Mucosa of stomach (tissue), 1 donor: ENCODE data around the gene RTL5.

Source experiments
- H3K27me3 ChIP-seq: one replicate; pipeline ENCODE4 v1.7.0; 2013; ENCODE audit warnings: mild to moderate bottlenecking, low read length; ENCODE audit not compliant: control insufficient read depth, insufficient read depth
- H3K36me3 ChIP-seq: one replicate; pipeline ENCODE4 v1.7.0; 2013; ENCODE audit warnings: low read length; ENCODE audit not compliant: control insufficient read depth, insufficient read depth
- H3K4me1 ChIP-seq: one replicate; pipeline ENCODE4 v1.7.0; 2013; ENCODE audit warnings: mild to moderate bottlenecking, low read length; ENCODE audit not compliant: control insufficient read depth, insufficient read depth
- H3K4me3 ChIP-seq: one replicate; pipeline ENCODE4 v1.7.0; 2013; ENCODE audit warnings: low read length
- H3K9ac ChIP-seq: one replicate; pipeline ENCODE4 v1.7.0; 2013; ENCODE audit warnings: mild to moderate bottlenecking, low read length, moderate library complexity
- H3K9me3 ChIP-seq: one replicate; pipeline ENCODE4 v1.7.0; 2013; ENCODE audit warnings: mild to moderate bottlenecking, low read length, moderate library complexity; ENCODE audit not compliant: control insufficient read depth
- donor health status: Pancreatic carcinoma.

RTL5 gene

GRCh38 chrX:72142094-72142793, 10.5 kb upstream of the RTL5 start:
- no peaks in the 10 kb centered on the region for H3K4me1 ChIP-seq
- H3K36me3 ChIP-seq = no peaks in the 10 kb centered on the region
- no peak overlapping the region for H3K9ac ChIP-seq
- H3K9me3 ChIP-seq = no peaks in the 10 kb centered on the region
- H3K27me3 ChIP-seq = no peaks in the 10 kb centered on the region
- no peak overlapping the region for H3K4me3 ChIP-seq

GRCh38 chrX:72141372-72142004, 9.8 kb upstream of the RTL5 start:
- no peaks in the 10 kb centered on the region for H3K36me3 ChIP-seq
- H3K4me3 ChIP-seq = no peak overlapping the region
- H3K4me1 ChIP-seq = no peaks in the 10 kb centered on the region
- no peaks in the 10 kb centered on the region for H3K27me3 ChIP-seq
- H3K9ac ChIP-seq = no peak overlapping the region
- no peaks in the 10 kb centered on the region for H3K9me3 ChIP-seq

GRCh38 chrX:72139538-72139937, 7.8 kb upstream of the RTL5 start:
- H3K27me3 ChIP-seq = no peaks in the 10 kb centered on the region
- no peak overlapping the region for H3K9ac ChIP-seq
- no peak overlapping the region for H3K4me3 ChIP-seq
- H3K4me1 ChIP-seq = no peaks in the 10 kb centered on the region
- H3K36me3 ChIP-seq = no peaks in the 10 kb centered on the region
- H3K9me3 ChIP-seq = no peaks in the 10 kb centered on the region

GRCh38 chrX:72137846-72138495, 6.3 kb upstream of the RTL5 start:
- Histone ChIP-seq H3K9ac (no peak overlapping the region), H3K9me3 (no peaks in the 10 kb centered on the region), H3K27me3 (no peaks in the 10 kb centered on the region), H3K4me1 (no peaks in the 10 kb centered on the region), H3K4me3 (no peak overlapping the region), H3K36me3 (no peaks in the 10 kb centered on the region)

- H3K4me1 ChIP-seq = peaks cover 5% of the 10 kb centered on the region
- H3K4me3 ChIP-seq = no peak overlapping the region
- H3K27me3 ChIP-seq = peaks cover 9% of the 10 kb centered on the region
- H3K9ac ChIP-seq = no peak overlapping the region
- no peaks in the 10 kb centered on the region for H3K36me3 ChIP-seq
- no peaks in the 10 kb centered on the region for H3K9me3 ChIP-seq
Measured at GRCh38 chrX:72133851-72134546, 2.3 kb upstream of the RTL5 start.

GRCh38 chrX:72132456-72132855, 741 bp upstream of the RTL5 start:
- H3K9me3 ChIP-seq = no peaks in the 10 kb centered on the region
- peaks cover 5% of the 10 kb centered on the region for H3K4me1 ChIP-seq
- no peaks in the 10 kb centered on the region for H3K36me3 ChIP-seq
- H3K9ac ChIP-seq = no peak overlapping the region
- no peak overlapping the region for H3K4me3 ChIP-seq
- H3K27me3 ChIP-seq = peaks cover 9% of the 10 kb centered on the region

- no peaks in the 10 kb centered on the region for H3K9me3 ChIP-seq
- peaks cover 12% of the 10 kb centered on the region for H3K4me1 ChIP-seq
- H3K36me3 ChIP-seq = no peaks in the 10 kb centered on the region
- H3K27me3 ChIP-seq = peaks cover 9% of the 10 kb centered on the region
- no peak overlapping the region for H3K9ac ChIP-seq
- H3K4me3 ChIP-seq = no peak overlapping the region
Measured at GRCh38 chrX:72130762-72131250, 909 bp downstream of the RTL5 start.

GRCh38 chrX:72130156-72130761, 1.5 kb downstream of the RTL5 start:
- Histone ChIP-seq H3K9me3 (no peaks in the 10 kb centered on the region), H3K4me3 (no peak overlapping the region), H3K9ac (no peak overlapping the region), H3K27me3 (peaks cover 9% of the 10 kb centered on the region), H3K4me1 (peaks cover 12% of the 10 kb centered on the region), H3K36me3 (no peaks in the 10 kb centered on the region)

- Histone ChIP-seq H3K4me3 (no peak overlapping the region), H3K36me3 (no peaks in the 10 kb centered on the region), H3K27me3 (peaks cover 9% of the 10 kb centered on the region), H3K9ac (no peak overlapping the region), H3K4me1 (peaks cover 12% of the 10 kb centered on the region), H3K9me3 (no peaks in the 10 kb centered on the region)
Measured at GRCh38 chrX:72129661-72130060, 2.1 kb downstream of the RTL5 start.

GRCh38 chrX:72128881-72129280, 2.8 kb downstream of the RTL5 start:
- H3K4me3 ChIP-seq = no peak overlapping the region
- H3K9me3 ChIP-seq = no peaks in the 10 kb centered on the region
- no peaks in the 10 kb centered on the region for H3K36me3 ChIP-seq
- H3K9ac ChIP-seq = no peak overlapping the region
- H3K4me1 ChIP-seq = peaks cover 12% of the 10 kb centered on the region
- H3K27me3 ChIP-seq = peaks cover 9% of the 10 kb centered on the region

- Histone ChIP-seq H3K4me3 (no peak overlapping the region), H3K27me3 (peaks cover 9% of the 10 kb centered on the region), H3K9me3 (no peaks in the 10 kb centered on the region), H3K4me1 (peaks cover 12% of the 10 kb centered on the region), H3K36me3 (no peaks in the 10 kb centered on the region), H3K9ac (no peak overlapping the region)
Measured at GRCh38 chrX:72128183-72128834, 3.4 kb downstream of the RTL5 start.
